SK-N-SH (cell line): ENCODE data around the gene PRKN. TPM values are rescaled to one million over a fixed set of nuclear protein-coding genes. Genes with fewer than 3 reads are reported as not detected.

ENCODE experiments used
- CTCF ChIA-PET: fragments of 300-600, 350-600 bp; formaldehyde crosslinking; extraction: SDS; loops from one replicate; lab custom pipeline; 2021; lab: Yijun Ruan, JAX
- POLR2A ChIA-PET: fragments of 350-600 bp; sonication (Branson Sonifier 250); formaldehyde crosslinking; extraction: SDS; loops from one replicate; lab custom pipeline; 2020; ENCODE audit warnings: antibody characterized with exemption, inconsistent platforms; lab: Yijun Ruan, JAX
- DNase-seq: peaks from one replicate; pipeline ENCODE4 v3.0.0; 2012
- H2AFZ ChIP-seq: fragments of 200-600 bp; sonication (generic); 2 replicates; pipeline ENCODE4 v1.8.1; 2016; ENCODE audit warnings: antibody characterized with exemption, mild to moderate bottlenecking, low read depth
- H3F3A ChIP-seq: fragments of 200-600 bp; sonication (generic); replicated peaks from 2 replicates; pipeline ENCODE3; 2016; ENCODE audit warnings: antibody characterized with exemption, mild to moderate bottlenecking; ENCODE audit not compliant: insufficient read depth
- H3K27ac ChIP-seq, 2 experiments: fragments of 200-500 bp in 1 of 2; fragments of 200-600 bp in 1 of 2; sonication (Bioruptor generic) in 1 of 2; sonication (generic), shearing (Covaris generic) in 1 of 2; 2 replicates each; pipeline versions ENCODE4 v1.5.1 to v1.6.1; 2014 to 2016; ENCODE audit warnings: low read depth in 2 of 2, inconsistent platforms in 1 of 2, low read length in 1 of 2, mild to moderate bottlenecking in 1 of 2, mixed read lengths in 1 of 2
- H3K27me3 ChIP-seq: fragments of 200-600 bp; sonication (generic), shearing (Covaris generic); 2 replicates; pipeline ENCODE4 v1.6.1; 2016; ENCODE audit warnings: mixed run types; ENCODE audit not compliant: insufficient read depth
- H3K36me3 ChIP-seq, 2 experiments: fragments of 200-500 bp in 1 of 2; fragments of 200-600 bp in 1 of 2; sonication (Bioruptor generic) in 1 of 2; sonication (generic) in 1 of 2; replicated peaks in 1 of 2; 2 replicates each; pipeline versions ENCODE3 to v1.5.1; 2014 to 2016; ENCODE audit warnings: low read length in 1 of 2, mild to moderate bottlenecking in 1 of 2; ENCODE audit not compliant: insufficient read depth in 2 of 2, control insufficient read depth in 1 of 2
- H3K4me1 ChIP-seq, 2 experiments: fragments of 200-500 bp in 1 of 2; fragments of 200-600 bp in 1 of 2; sonication (Bioruptor generic) in 1 of 2; sonication (generic), shearing (Covaris generic) in 1 of 2; 2 replicates each; pipeline versions ENCODE4 v1.5.1 to v1.6.1; 2014 to 2016; ENCODE audit warnings: low read depth in 1 of 2, low read length in 1 of 2, mixed run types in 1 of 2; ENCODE audit not compliant: insufficient read depth in 2 of 2, control insufficient read depth in 1 of 2
- H3K4me2 ChIP-seq: fragments of 200-600 bp; sonication (generic), shearing (Covaris generic); 2 replicates; pipeline ENCODE4 v1.6.1; 2017; ENCODE audit warnings: mixed run types
- H3K4me3 ChIP-seq, 2 experiments: fragments of 200-500 bp in 1 of 2; fragments of 200-600 bp in 1 of 2; sonication (Bioruptor generic) in 1 of 2; sonication (generic), shearing (Covaris generic) in 1 of 2; 2 replicates each; pipeline versions ENCODE4 v1.5.1 to v1.8.1; 2014 to 2016; ENCODE audit warnings: low read depth in 2 of 2, inconsistent platforms in 1 of 2, low read length in 1 of 2, mild to moderate bottlenecking in 1 of 2, mixed read lengths in 1 of 2, moderate library complexity in 1 of 2
- H3K79me2 ChIP-seq: fragments of 200-600 bp; sonication (generic); 2 replicates; pipeline ENCODE4 v1.8.1; 2017; ENCODE audit warnings: mild to moderate bottlenecking; ENCODE audit not compliant: insufficient read depth
- H3K9ac ChIP-seq: fragments of 200-600 bp; sonication (generic); 2 replicates; pipeline ENCODE4 v1.6.1; 2017; ENCODE audit warnings: mixed run types
- H3K9me2 ChIP-seq: fragments of 200-600 bp; sonication (generic); 2 replicates; pipeline ENCODE4 v1.6.1; 2017; ENCODE audit warnings: mixed run types
- H3K9me3 ChIP-seq: fragments of 200-600 bp; sonication (generic); 2 replicates; pipeline ENCODE4 v1.6.1; 2017; ENCODE audit warnings: mixed run types, mild to moderate bottlenecking, moderate library complexity
- H4K20me1 ChIP-seq: fragments of 200-600 bp; sonication (generic); 2 replicates; pipeline ENCODE4 v1.6.1; 2017; ENCODE audit warnings: mild to moderate bottlenecking, mixed run types; ENCODE audit not compliant: insufficient read depth
- ELF1 ChIP-seq: IDR thresholded peaks from 2 replicates; pipeline ENCODE4 v1.4.0; 2012
- FOXJ3 ChIP-seq: sonication (generic); formaldehyde crosslinking; IDR thresholded peaks from 2 replicates; pipeline ENCODE4 v1.5.1; 2020; ENCODE audit warnings: mild to moderate bottlenecking, missing genetic modification reagents
- FOXM1 ChIP-seq: IDR thresholded peaks from 2 replicates; pipeline ENCODE4 v1.4.0; 2012; ENCODE audit warnings: low read depth, mild to moderate bottlenecking
- GABPA ChIP-seq: IDR thresholded peaks from 2 replicates; pipeline ENCODE4 v1.4.0; 2012; ENCODE audit warnings: low read depth, mild to moderate bottlenecking
- GATA2 ChIP-seq: sonication (generic); formaldehyde crosslinking; IDR thresholded peaks from 2 replicates; pipeline ENCODE4 v1.5.0; 2020; ENCODE audit warnings: mild to moderate bottlenecking, missing genetic modification reagents
- JUND ChIP-seq: IDR thresholded peaks from 2 replicates; pipeline ENCODE4 v1.4.0; 2012
- MXI1 ChIP-seq: IDR thresholded peaks from 2 replicates; pipeline ENCODE4 v1.6.1; 2012; ENCODE audit warnings: mild to moderate bottlenecking, low read depth, low read length, improper control_type of control experiment
- NFIC ChIP-seq: IDR thresholded peaks from 2 replicates; pipeline ENCODE4 v1.4.0; 2012; ENCODE audit warnings: borderline replicate concordance
- RAD21 ChIP-seq: IDR thresholded peaks from 2 replicates; pipeline ENCODE4 v1.6.1; 2012; ENCODE audit warnings: mild to moderate bottlenecking, low read length
- RCOR1 ChIP-seq: fragments of 150-350 bp; IDR thresholded peaks from 2 replicates; pipeline ENCODE4 v1.6.1; 2017; ENCODE audit warnings: antibody characterized with exemption, low read length
- RFX5 ChIP-seq: IDR thresholded peaks from 2 replicates; pipeline ENCODE4 v1.6.1; 2012; ENCODE audit warnings: mild to moderate bottlenecking, improper control_type of control experiment, low read length
- SIN3A ChIP-seq: IDR thresholded peaks from 2 replicates; pipeline ENCODE4 v1.6.1; 2012; ENCODE audit warnings: low read depth, mild to moderate bottlenecking, low read length, moderate library complexity, borderline replicate concordance
- SMC3 ChIP-seq: IDR thresholded peaks from 2 replicates; pipeline ENCODE4 v1.6.1; 2012; ENCODE audit warnings: low read depth, low read length, improper control_type of control experiment
- YY1 ChIP-seq: IDR thresholded peaks from 2 replicates; pipeline ENCODE4 v1.4.0; 2012; ENCODE audit warnings: low read depth, mild to moderate bottlenecking
- WGBS: methylation state at CpG from one replicate; pipeline ENCODE4 v1.1.6; 2017; ENCODE audit warnings: low lambda C conversion rate; 5-methylcytosine and 5-hydroxymethylcytosine counted together
- polyA plus RNA-seq, 3 experiments: library from polyadenylated mRNA; depleted of rRNA; stranded (reverse); fragments of >200 nt; gene quantifications; 2 replicates each; pipeline ENCODE4 v1.2.3, GENCODE V29; 2012
- TF ChIP-seq, protein P1 (sequence below): IDR thresholded peaks from 2 replicates; pipeline ENCODE4 v1.4.0; 2012; ENCODE audit warnings: low read depth
- TF ChIP-seq, protein P2 (sequence below): fragments of 150-350 bp; IDR thresholded peaks from 2 replicates; pipeline ENCODE4 v1.6.1; 2016; ENCODE audit warnings: mild to moderate bottlenecking, low read depth, low read length
- TF ChIP-seq, protein P3 (sequence below): IDR thresholded peaks from 2 replicates; pipeline ENCODE4 v1.6.1; 2012; ENCODE audit warnings: mild to moderate bottlenecking, low read depth, low read length, moderate library complexity

Gene PRKN
- polyA plus RNA-seq, 1 of the 3 experiments (the other 2 are of a cell fraction), result 0.76 TPM

DNA sequence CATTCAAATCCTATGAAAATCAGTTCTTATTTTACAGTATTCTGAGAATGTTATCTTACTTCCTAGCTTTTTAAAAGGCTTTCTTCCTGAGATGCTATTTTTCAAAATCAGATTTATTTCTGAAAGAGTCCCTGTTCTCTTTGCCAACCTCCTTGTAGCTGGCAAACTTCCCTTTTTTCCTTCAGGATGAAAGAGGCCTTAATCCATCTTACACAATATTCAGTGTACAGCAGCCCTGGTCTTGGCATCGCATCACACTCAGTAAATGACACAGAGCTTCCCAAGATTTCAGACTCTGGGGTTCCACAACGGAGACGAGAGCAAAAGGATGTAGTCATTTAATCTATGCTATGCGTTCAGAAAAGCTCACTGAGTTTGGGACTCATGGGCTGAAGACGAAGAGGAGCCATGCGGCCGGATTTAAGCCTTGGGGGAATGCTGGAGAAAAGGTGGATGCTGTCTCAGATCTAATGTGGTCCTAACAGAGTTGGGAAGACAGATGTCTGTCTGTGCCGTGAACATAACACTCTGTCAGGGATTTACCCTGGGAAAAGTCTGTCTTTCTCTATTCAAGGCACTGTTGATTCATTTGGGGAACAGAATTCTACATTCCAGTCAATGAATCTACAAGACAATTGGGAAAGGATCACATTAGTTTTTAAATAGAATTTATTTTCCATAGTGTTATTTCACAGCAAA lies 837.3 kb downstream of the PRKN start:
- no peaks in the 10 kb centered on the region for H3K9me2 ChIP-seq
- no peaks in the 10 kb centered on the region for H3K36me3 ChIP-seq
- no peak overlapping the region for H3K4me2 ChIP-seq
- ChIA-PET POLR2A (no interaction called here), CTCF (interaction anchor here (0.8 to 1.2 kb wide), 2 partner anchors 8 to 28 kb away, joined by 3 read pairs; no protein-coding TSS in a partner anchor)
- no peak overlapping the region for H3K27ac ChIP-seq
- no peaks in the 10 kb centered on the region for H3K27me3 ChIP-seq
- no peak for DNase-seq
- H3K4me1 ChIP-seq, result no peaks in the 10 kb centered on the region; a peak in 1 of 4 replicates
- no peaks in the 10 kb centered on the region for H3K9me3 ChIP-seq
- H3K9ac ChIP-seq, result no peak overlapping the region
- H4K20me1 ChIP-seq, result no peaks in the 10 kb centered on the region
- TF ChIP-seq, protein P1, sequence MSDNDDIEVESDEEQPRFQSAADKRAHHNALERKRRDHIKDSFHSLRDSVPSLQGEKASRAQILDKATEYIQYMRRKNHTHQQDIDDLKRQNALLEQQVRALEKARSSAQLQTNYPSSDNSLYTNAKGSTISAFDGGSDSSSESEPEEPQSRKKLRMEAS, result no peak
- TF ChIP-seq NFIC (no peak), FOXM1 (no peak), RAD21 (no peak), MXI1 (no peak), FOXJ3 (CRISPR knock-in tag) (no peak), SIN3A (no peak), JUND (no peak), RCOR1 (no peak), SMC3 (no peak), YY1 (no peak), ELF1 (no peak), GABPA (no peak), GATA2 (CRISPR knock-in tag) (no peak), RFX5 (no peak)
- TF ChIP-seq, protein P2, sequence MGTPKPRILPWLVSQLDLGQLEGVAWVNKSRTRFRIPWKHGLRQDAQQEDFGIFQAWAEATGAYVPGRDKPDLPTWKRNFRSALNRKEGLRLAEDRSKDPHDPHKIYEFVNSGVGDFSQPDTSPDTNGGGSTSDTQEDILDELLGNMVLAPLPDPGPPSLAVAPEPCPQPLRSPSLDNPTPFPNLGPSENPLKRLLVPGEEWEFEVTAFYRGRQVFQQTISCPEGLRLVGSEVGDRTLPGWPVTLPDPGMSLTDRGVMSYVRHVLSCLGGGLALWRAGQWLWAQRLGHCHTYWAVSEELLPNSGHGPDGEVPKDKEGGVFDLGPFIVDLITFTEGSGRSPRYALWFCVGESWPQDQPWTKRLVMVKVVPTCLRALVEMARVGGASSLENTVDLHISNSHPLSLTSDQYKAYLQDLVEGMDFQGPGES, result no peak
- TF ChIP-seq, protein P3, sequence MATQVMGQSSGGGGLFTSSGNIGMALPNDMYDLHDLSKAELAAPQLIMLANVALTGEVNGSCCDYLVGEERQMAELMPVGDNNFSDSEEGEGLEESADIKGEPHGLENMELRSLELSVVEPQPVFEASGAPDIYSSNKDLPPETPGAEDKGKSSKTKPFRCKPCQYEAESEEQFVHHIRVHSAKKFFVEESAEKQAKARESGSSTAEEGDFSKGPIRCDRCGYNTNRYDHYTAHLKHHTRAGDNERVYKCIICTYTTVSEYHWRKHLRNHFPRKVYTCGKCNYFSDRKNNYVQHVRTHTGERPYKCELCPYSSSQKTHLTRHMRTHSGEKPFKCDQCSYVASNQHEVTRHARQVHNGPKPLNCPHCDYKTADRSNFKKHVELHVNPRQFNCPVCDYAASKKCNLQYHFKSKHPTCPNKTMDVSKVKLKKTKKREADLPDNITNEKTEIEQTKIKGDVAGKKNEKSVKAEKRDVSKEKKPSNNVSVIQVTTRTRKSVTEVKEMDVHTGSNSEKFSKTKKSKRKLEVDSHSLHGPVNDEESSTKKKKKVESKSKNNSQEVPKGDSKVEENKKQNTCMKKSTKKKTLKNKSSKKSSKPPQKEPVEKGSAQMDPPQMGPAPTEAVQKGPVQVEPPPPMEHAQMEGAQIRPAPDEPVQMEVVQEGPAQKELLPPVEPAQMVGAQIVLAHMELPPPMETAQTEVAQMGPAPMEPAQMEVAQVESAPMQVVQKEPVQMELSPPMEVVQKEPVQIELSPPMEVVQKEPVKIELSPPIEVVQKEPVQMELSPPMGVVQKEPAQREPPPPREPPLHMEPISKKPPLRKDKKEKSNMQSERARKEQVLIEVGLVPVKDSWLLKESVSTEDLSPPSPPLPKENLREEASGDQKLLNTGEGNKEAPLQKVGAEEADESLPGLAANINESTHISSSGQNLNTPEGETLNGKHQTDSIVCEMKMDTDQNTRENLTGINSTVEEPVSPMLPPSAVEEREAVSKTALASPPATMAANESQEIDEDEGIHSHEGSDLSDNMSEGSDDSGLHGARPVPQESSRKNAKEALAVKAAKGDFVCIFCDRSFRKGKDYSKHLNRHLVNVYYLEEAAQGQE, result no peak
- no peak overlapping the region for H2AFZ ChIP-seq
- no peaks in the 10 kb centered on the region for H3K79me2 ChIP-seq
- no peaks in the 10 kb centered on the region for H3F3A ChIP-seq
- 55% methylated on average over 8 of the region's 8 CpGs for WGBS
- H3K4me3 ChIP-seq, result no peak overlapping the region
